Endodermal cell (in vitro differentiated cells): ENCODE measurements around the gene SGCD. TPM values are rescaled to one million over a fixed set of nuclear protein-coding genes. Genes with fewer than 3 reads are reported as not detected.

Experiments
- DNase-seq: peaks from one replicate; pipeline ENCODE4 v3.0.0-alpha.2; 2017
- H3K27ac ChIP-seq: 2 replicates; pipeline ENCODE4 v1.5.1; 2013; ENCODE audit warnings: mild to moderate bottlenecking, low read depth, low read length, moderate library complexity
- H3K27me3 ChIP-seq: 2 replicates; pipeline ENCODE4 v1.6.1; 2013; ENCODE audit warnings: mild to moderate bottlenecking, low read length, moderate library complexity; ENCODE audit not compliant: insufficient read depth, control insufficient read depth, poor library complexity, severe bottlenecking
- H3K36me3 ChIP-seq: 2 replicates; pipeline ENCODE4 v1.7.0; 2013; ENCODE audit warnings: mild to moderate bottlenecking, low read length, moderate library complexity; ENCODE audit not compliant: control insufficient read depth, insufficient read depth
- H3K4me1 ChIP-seq: one replicate; pipeline ENCODE4 v1.7.0; 2013; ENCODE audit warnings: low read length; ENCODE audit not compliant: control insufficient read depth, insufficient read depth
- H3K4me3 ChIP-seq: 2 replicates; pipeline ENCODE4 v1.5.1; 2013; ENCODE audit warnings: mild to moderate bottlenecking, low read length, moderate library complexity
- H3K9ac ChIP-seq: 2 replicates; pipeline ENCODE4 v1.6.1; 2013; ENCODE audit warnings: mild to moderate bottlenecking, low read length, moderate library complexity; ENCODE audit not compliant: poor library complexity, severe bottlenecking; ENCODE audit errors: extremely low read depth
- H3K9me3 ChIP-seq: 2 replicates; pipeline ENCODE4 v1.6.1; 2013; ENCODE audit warnings: mild to moderate bottlenecking, low read length, moderate library complexity; ENCODE audit not compliant: control insufficient read depth
- H3K27ac Mint-ChIP-seq: 2 replicates; pipeline ENCODE4 v1.8.0; 2020; ENCODE audit warnings: mixed read lengths
- H3K27me3 Mint-ChIP-seq: 2 replicates; pipeline ENCODE4 v1.8.0; 2021; ENCODE audit warnings: mild to moderate bottlenecking, mixed read lengths; ENCODE audit not compliant: insufficient read depth
- H3K36me3 Mint-ChIP-seq: 2 replicates; pipeline ENCODE4 v1.8.0; 2020; ENCODE audit warnings: low read depth, mixed read lengths
- H3K4me1 Mint-ChIP-seq: 2 replicates; pipeline ENCODE4 v1.8.0; 2020; ENCODE audit warnings: mixed read lengths
- H3K4me3 Mint-ChIP-seq: 2 replicates; pipeline ENCODE4 v1.8.0; 2020; ENCODE audit warnings: mild to moderate bottlenecking, moderate library complexity, mixed read lengths
- H3K9me3 Mint-ChIP-seq: 2 replicates; pipeline ENCODE4 v1.8.0; 2020; ENCODE audit warnings: mild to moderate bottlenecking, mixed read lengths
- CTCF ChIP-seq: fragments of 200-600 bp; sonication (generic); conservative IDR thresholded peaks from 2 replicates; pipeline ENCODE4 v1.5.0; 2021; ENCODE audit warnings: antibody characterized with exemption, mild to moderate bottlenecking
- whole genome bisulfite sequencing, 2 experiments: methylation state at CpG; one replicate each; pipeline versions ENCODE4 v1.1.5 to v1.1.7; 2013; ENCODE audit warnings: missing lambda C conversion rate in 2 of 2, mixed read lengths in 1 of 2; ENCODE audit not compliant: insufficient coverage in 1 of 2, insufficient read length in 1 of 2; 5-methylcytosine and 5-hydroxymethylcytosine counted together
- total RNA-seq, 2 donors: library from RNA; stranded (reverse); fragmentation: NEBNext Ultra II Directional in 1 of 2; extraction: Animal tissue kit (Norgen Biotek cat#: 25700) in 1 of 2; gene quantifications; 2 replicates in 1 of 2; 3 replicates in 1 of 2; pipeline ENCODE4 v1.2.1, GENCODE V29; 2021

The SGCD gene
- total RNA-seq, 2 donors from 2014 or later, result 0.04 to 0.42 TPM

- Histone ChIP-seq H3K36me3 (no peaks in the 10 kb centered on the region), H3K4me1 (no peaks in the 10 kb centered on the region), H3K9me3 (no peaks in the 10 kb centered on the region), H3K27ac (no peak overlapping the region), H3K9ac (no peak overlapping the region), H3K27me3 (no peaks in the 10 kb centered on the region), H3K4me3 (no peak overlapping the region)
- H3K27me3 Mint-ChIP-seq, result no peaks in the 10 kb centered on the region
- DNase-seq, result no peak
- no peak overlapping the region for H3K4me3 Mint-ChIP-seq
- TF ChIP-seq CTCF, result no peak
- H3K27ac Mint-ChIP-seq, result no peak overlapping the region
- no peaks in the 10 kb centered on the region for H3K36me3 Mint-ChIP-seq
- no peaks in the 10 kb centered on the region for H3K9me3 Mint-ChIP-seq
- peaks cover 1% of the 10 kb centered on the region for H3K4me1 Mint-ChIP-seq
- WGBS, 2 experiments, result 95% methylated on average over 1 of the region's 1 CpG; no CpG with 5 or more reads in 1 of the 2 experiments
Measured at GRCh38 chr5:156409834-156410233, 82.9 kb downstream of the SGCD start.

- no peak overlapping the region for H3K27ac Mint-ChIP-seq
- DNase-seq, result no peak
- WGBS, 2 experiments, result 73 to 88% methylated on average over 4 to 6 of the region's 6 CpGs
- H3K36me3 ChIP-seq, result no peaks in the 10 kb centered on the region
- H3K9ac ChIP-seq, result no peak overlapping the region
- no peaks in the 10 kb centered on the region for H3K9me3 ChIP-seq
- H3K4me3 ChIP-seq, result no peak overlapping the region
- no peaks in the 10 kb centered on the region for H3K36me3 Mint-ChIP-seq
- TF ChIP-seq CTCF, result no peak
- no peaks in the 10 kb centered on the region for H3K9me3 Mint-ChIP-seq
- H3K4me1 Mint-ChIP-seq, result peaks cover 1% of the 10 kb centered on the region
- no peaks in the 10 kb centered on the region for H3K27me3 Mint-ChIP-seq
- H3K27me3 ChIP-seq, result no peaks in the 10 kb centered on the region
- no peak overlapping the region for H3K27ac ChIP-seq
- H3K4me1 ChIP-seq, result no peaks in the 10 kb centered on the region
- H3K4me3 Mint-ChIP-seq, result no peak overlapping the region
Measured at GRCh38 chr5:156411185-156411613, 84.2 kb downstream of the SGCD start.

- WGBS, 2 experiments, result 95% methylated on average over 2 of the region's 2 CpGs; no CpG with 5 or more reads in 1 of the 2 experiments
- no peaks in the 10 kb centered on the region for H3K4me1 ChIP-seq
Measured at GRCh38 chr5:156411957-156412356, 85.0 kb downstream of the SGCD start.

More at GRCh38 chr5:156411957-156412356, 85.0 kb downstream of the SGCD start:
- Histone ChIP-seq H3K9ac (no peak overlapping the region), H3K9me3 (no peaks in the 10 kb centered on the region), H3K27me3 (no peaks in the 10 kb centered on the region), H3K27ac (no peak overlapping the region), H3K36me3 (no peaks in the 10 kb centered on the region), H3K4me3 (no peak overlapping the region)
- DNase-seq, result no peak
- Mint-ChIP-seq H3K4me3 (no peak overlapping the region), H3K4me1 (peaks cover 1% of the 10 kb centered on the region), H3K36me3 (no peaks in the 10 kb centered on the region), H3K9me3 (no peaks in the 10 kb centered on the region), H3K27ac (no peak overlapping the region), H3K27me3 (no peaks in the 10 kb centered on the region)
- no peak for TF ChIP-seq CTCF
